ENCODE measurements around the gene GARIN1A. TPM values are rescaled to one million over a fixed set of nuclear protein-coding genes. Genes with fewer than 3 reads are reported as not detected.
"Not testable (repeated sequence)": the region's sequence is repeated elsewhere in the genome, so short reads cannot be mapped to it uniquely, and the experiment has no call there.

GARIN1A gene
- total RNA-seq, 2 donors from 2014 or later, result 0.39 to 0.63 TPM

GRCh38 chr7:128687131-128687530, 15.0 kb downstream of the GARIN1A start:
- H3K27ac ChIP-seq, result no peak overlapping the region
- DNase-seq (ENCODE audit: low spot score), result no peak
- H3K4me3 ChIP-seq, result no peak overlapping the region
- TF ChIP-seq, protein P1, sequence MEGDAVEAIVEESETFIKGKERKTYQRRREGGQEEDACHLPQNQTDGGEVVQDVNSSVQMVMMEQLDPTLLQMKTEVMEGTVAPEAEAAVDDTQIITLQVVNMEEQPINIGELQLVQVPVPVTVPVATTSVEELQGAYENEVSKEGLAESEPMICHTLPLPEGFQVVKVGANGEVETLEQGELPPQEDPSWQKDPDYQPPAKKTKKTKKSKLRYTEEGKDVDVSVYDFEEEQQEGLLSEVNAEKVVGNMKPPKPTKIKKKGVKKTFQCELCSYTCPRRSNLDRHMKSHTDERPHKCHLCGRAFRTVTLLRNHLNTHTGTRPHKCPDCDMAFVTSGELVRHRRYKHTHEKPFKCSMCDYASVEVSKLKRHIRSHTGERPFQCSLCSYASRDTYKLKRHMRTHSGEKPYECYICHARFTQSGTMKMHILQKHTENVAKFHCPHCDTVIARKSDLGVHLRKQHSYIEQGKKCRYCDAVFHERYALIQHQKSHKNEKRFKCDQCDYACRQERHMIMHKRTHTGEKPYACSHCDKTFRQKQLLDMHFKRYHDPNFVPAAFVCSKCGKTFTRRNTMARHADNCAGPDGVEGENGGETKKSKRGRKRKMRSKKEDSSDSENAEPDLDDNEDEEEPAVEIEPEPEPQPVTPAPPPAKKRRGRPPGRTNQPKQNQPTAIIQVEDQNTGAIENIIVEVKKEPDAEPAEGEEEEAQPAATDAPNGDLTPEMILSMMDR (IDR thresholded peaks at IDR 0.05), result no peak
- H3K9me3 ChIP-seq, result no peaks in the 10 kb centered on the region
- H3K36me3 ChIP-seq, result peaks cover 8% of the 10 kb centered on the region
- no peaks in the 10 kb centered on the region for H3K27me3 ChIP-seq
- no peaks in the 10 kb centered on the region for H3K4me1 ChIP-seq

DNA sequence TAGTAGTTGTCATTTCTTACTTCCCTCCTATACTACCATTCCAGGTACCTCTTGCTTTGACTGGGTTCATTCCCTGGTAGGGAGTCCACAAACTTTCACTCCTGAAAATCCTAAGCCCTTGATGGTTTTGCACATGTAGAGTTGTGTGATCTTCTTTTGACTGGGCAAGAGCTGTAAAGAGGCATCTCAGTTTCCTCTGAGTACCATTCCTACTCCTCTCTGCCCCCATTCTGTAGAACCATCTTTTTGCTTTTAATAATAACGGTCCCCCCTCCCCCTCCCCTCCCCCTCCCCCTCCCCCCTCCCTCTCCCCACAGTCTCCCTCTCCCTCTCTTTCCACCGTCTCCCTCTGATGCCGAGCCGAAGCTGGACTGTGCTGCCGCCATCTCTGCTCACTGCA, 16.4 kb downstream of the GARIN1A start:
- no peaks in the 10 kb centered on the region for H3K4me1 ChIP-seq
- no peak for DNase-seq (ENCODE audit: low spot score)
- no peak overlapping the region for H3K4me3 ChIP-seq
- H3K27me3 ChIP-seq, result no peaks in the 10 kb centered on the region
- H3K9me3 ChIP-seq, result no peaks in the 10 kb centered on the region
- TF ChIP-seq, protein P1 (IDR thresholded peaks at IDR 0.05), result no peak
- peaks cover 1% of the 10 kb centered on the region for H3K36me3 ChIP-seq
- no peak overlapping the region for H3K27ac ChIP-seq

GRCh38 chr7:128689161-128689935, 17.3 kb downstream of the GARIN1A start:
- not testable (repeated sequence) for H3K36me3 ChIP-seq; DNase-seq (ENCODE audit: low spot score); H3K27ac ChIP-seq; H3K9me3 ChIP-seq; H3K4me1 ChIP-seq; H3K4me3 ChIP-seq; H3K27me3 ChIP-seq

DNA sequence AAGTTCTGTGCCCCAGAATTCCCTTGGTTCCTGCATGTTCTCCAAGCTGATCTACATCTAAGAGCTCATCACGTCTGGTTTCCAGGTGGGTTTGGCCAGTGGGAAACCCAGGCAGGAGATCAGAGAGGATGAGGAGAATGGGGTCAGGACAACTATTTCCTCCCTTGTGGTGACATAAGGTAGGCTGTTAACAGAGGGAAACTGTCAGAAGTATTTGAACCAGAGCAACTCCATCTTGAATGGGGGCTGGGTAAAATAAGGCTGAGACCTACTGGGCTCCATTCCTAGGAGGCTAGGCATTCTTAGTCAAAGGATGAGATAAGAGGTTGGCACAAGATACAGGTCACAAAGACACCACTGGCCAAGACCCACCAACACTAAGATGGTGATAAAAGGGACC, 19.1 kb downstream of the GARIN1A start:
- no peak for DNase-seq (ENCODE audit: low spot score)
- Histone ChIP-seq H3K4me1 (no peaks in the 10 kb centered on the region), H3K27me3 (no peaks in the 10 kb centered on the region), H3K4me3 (no peak overlapping the region), H3K27ac (no peak overlapping the region), H3K9me3 (no peaks in the 10 kb centered on the region), H3K36me3 (no peaks in the 10 kb centered on the region)
- TF ChIP-seq, protein P1 (IDR thresholded peaks at IDR 0.05), result no peak

DNA sequence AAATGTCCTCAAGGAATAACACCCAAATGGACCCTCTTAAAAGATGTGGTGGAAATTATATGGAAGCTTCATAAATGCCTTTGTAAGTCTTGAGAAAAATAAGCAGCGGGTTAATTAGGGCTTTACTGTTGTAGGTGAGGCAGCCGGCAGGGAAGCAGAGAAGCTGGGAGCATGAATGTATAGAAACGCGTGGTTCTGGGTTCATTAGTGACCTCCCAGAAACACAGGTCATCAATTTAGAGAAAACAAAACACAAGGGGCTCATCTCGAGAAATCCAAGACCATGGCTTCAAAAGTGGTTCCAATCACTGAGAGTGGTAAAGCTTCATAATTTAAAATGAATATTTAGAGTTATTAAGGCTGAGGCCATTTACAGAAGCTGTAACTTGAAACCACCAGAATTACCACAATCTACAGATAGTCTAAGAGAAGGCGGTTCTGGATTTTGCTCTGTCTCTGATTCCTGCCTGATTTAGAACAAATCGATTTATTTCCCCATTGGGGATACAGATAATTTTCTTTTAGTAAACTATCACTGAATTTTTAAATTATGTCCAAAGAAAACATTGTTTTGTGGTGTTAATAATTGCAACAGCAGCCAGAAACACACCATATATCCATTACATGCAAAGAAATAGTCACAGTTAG, 20.7 kb downstream of the GARIN1A start:
- H3K4me1 ChIP-seq, result peaks cover 0 to 6% of the 10 kb centered on the region in 2 donors
- no peaks in the 10 kb centered on the region for H3K9me3 ChIP-seq
- no peak for DNase-seq (ENCODE audit: low spot score)
- no peaks in the 10 kb centered on the region for H3K36me3 ChIP-seq
- H3K27me3 ChIP-seq, result no peaks in the 10 kb centered on the region
- TF ChIP-seq, protein P1 (IDR thresholded peaks at IDR 0.05), result no peak
- no peak overlapping the region for H3K4me3 ChIP-seq
- no peak overlapping the region for H3K27ac ChIP-seq

DNA sequence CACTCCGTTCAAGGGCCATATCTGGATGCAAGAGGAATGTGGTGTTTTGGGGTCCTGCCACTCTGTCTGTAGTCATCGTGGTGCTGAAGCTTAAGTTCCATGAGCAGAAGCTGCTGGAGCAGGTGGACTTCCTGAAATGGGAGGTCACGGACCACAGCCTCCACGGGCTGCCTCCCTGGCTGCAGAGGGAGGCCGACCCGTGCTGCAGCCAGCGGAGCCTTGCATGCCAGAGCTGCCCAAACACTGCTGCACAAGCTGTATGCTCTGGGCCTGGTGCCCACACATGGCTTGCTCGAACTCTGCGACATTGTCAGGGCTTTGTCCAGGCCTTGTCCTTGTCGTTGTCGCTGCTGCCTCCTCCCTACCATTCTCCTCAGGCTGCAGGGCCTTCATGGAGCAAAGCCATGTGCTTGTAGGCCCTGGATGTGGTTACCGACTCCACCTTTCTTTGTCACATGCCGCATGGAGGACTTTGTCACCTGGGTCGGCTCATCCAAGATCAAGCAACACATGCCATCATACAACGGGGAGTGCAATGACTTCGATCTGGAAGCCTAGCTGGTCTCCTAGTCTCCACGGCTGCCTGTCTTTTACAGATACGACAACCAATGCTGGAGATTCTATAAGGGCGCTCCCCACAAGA, 21.4 kb downstream of the GARIN1A start:
- H3K27me3 ChIP-seq, result no peaks in the 10 kb centered on the region
- TF ChIP-seq, protein P1 (IDR thresholded peaks at IDR 0.05), result no peak
- DNase-seq (ENCODE audit: low spot score), result no peak

More for the DNA sequence above, 21.4 kb downstream of the GARIN1A start:
- no peaks in the 10 kb centered on the region for H3K36me3 ChIP-seq
- no peaks in the 10 kb centered on the region for H3K9me3 ChIP-seq
- H3K4me1 ChIP-seq, result peaks cover 0 to 7% of the 10 kb centered on the region in 2 donors
- no peak overlapping the region for H3K27ac ChIP-seq
- no peak overlapping the region for H3K4me3 ChIP-seq
